Glutamatergic neuron (in vitro differentiated cells): ENCODE measurements around the gene ESPNL. TPM values are rescaled to one million over a fixed set of nuclear protein-coding genes. Genes with fewer than 3 reads are reported as not detected.

Experiments used
- DNase-seq: peaks from one replicate; pipeline ENCODE4 v3.0.0; 2022
- H3K27ac Mint-ChIP-seq: one replicate; pipeline ENCODE4 v1.8.0; 2020; ENCODE audit warnings: mild to moderate bottlenecking, mixed read lengths, inconsistent platforms; ENCODE audit not compliant: unreplicated experiment
- H3K27me3 Mint-ChIP-seq: one replicate; pipeline ENCODE4 v1.8.0; 2020; ENCODE audit warnings: mild to moderate bottlenecking, moderate library complexity, mixed read lengths, inconsistent platforms; ENCODE audit not compliant: unreplicated experiment
- H3K36me3 Mint-ChIP-seq: one replicate; pipeline ENCODE4 v1.8.0; 2020; ENCODE audit warnings: mild to moderate bottlenecking, mixed read lengths, inconsistent platforms; ENCODE audit not compliant: unreplicated experiment
- H3K4me1 Mint-ChIP-seq: one replicate; pipeline ENCODE4 v1.8.0; 2020; ENCODE audit warnings: mild to moderate bottlenecking, low read depth, mixed read lengths, inconsistent platforms; ENCODE audit not compliant: unreplicated experiment
- H3K4me3 Mint-ChIP-seq: one replicate; pipeline ENCODE4 v1.8.0; 2020; ENCODE audit warnings: mild to moderate bottlenecking, mixed read lengths, inconsistent platforms; ENCODE audit not compliant: unreplicated experiment
- H3K9me3 Mint-ChIP-seq: one replicate; pipeline ENCODE4 v1.8.0; 2020; ENCODE audit warnings: mild to moderate bottlenecking, moderate library complexity, mixed read lengths, inconsistent platforms; ENCODE audit not compliant: unreplicated experiment
- total RNA-seq: library from RNA; stranded (reverse); fragmentation: NEBNext Ultra II Directional; extraction: Animal tissue kit (Norgen Biotek cat#: 25700); gene quantifications from one replicate; pipeline ENCODE4 v1.2.1, GENCODE V29; 2021; ENCODE audit not compliant: unreplicated experiment
- TF ChIP-seq, protein P1 (sequence below): fragments of 200-600 bp; sonication (generic); IDR thresholded peaks from one replicate; pipeline ENCODE4 v1.5.0; 2021; ENCODE audit not compliant: partially characterized antibody, unreplicated experiment

The ESPNL gene
- total RNA-seq, 1 donor from 2014 or later: 0.81 TPM

DNA sequence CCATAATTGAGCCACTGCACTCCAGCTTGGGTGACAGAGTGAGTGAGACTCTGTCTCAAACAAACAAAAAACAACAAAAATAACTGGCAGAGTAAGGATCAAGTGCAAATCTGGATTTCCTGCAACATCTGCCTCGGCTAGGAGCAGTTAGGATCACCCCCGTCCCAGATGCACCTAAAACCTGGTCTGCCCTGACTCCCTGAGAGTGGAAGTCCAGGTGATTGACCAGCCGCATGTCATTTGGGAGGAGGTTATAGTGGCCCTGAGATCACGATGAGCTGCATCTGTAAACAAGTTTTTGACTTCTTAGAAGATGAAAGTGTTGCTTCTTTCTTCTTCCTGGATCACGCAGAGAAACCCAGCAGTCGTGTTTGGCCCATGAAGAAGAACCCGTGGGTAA lies 5.0 kb upstream of the ESPNL start:
- Mint-ChIP-seq H3K36me3 (no peaks in the 10 kb centered on the region), H3K4me3 (no peak overlapping the region), H3K9me3 (peaks cover 13% of the 10 kb centered on the region), H3K27ac (no peak overlapping the region), H3K27me3 (peaks cover 10% of the 10 kb centered on the region), H3K4me1 (peaks cover 5% of the 10 kb centered on the region)
- DNase-seq: no peak
- TF ChIP-seq, protein P1, sequence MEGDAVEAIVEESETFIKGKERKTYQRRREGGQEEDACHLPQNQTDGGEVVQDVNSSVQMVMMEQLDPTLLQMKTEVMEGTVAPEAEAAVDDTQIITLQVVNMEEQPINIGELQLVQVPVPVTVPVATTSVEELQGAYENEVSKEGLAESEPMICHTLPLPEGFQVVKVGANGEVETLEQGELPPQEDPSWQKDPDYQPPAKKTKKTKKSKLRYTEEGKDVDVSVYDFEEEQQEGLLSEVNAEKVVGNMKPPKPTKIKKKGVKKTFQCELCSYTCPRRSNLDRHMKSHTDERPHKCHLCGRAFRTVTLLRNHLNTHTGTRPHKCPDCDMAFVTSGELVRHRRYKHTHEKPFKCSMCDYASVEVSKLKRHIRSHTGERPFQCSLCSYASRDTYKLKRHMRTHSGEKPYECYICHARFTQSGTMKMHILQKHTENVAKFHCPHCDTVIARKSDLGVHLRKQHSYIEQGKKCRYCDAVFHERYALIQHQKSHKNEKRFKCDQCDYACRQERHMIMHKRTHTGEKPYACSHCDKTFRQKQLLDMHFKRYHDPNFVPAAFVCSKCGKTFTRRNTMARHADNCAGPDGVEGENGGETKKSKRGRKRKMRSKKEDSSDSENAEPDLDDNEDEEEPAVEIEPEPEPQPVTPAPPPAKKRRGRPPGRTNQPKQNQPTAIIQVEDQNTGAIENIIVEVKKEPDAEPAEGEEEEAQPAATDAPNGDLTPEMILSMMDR: no peak

DNA sequence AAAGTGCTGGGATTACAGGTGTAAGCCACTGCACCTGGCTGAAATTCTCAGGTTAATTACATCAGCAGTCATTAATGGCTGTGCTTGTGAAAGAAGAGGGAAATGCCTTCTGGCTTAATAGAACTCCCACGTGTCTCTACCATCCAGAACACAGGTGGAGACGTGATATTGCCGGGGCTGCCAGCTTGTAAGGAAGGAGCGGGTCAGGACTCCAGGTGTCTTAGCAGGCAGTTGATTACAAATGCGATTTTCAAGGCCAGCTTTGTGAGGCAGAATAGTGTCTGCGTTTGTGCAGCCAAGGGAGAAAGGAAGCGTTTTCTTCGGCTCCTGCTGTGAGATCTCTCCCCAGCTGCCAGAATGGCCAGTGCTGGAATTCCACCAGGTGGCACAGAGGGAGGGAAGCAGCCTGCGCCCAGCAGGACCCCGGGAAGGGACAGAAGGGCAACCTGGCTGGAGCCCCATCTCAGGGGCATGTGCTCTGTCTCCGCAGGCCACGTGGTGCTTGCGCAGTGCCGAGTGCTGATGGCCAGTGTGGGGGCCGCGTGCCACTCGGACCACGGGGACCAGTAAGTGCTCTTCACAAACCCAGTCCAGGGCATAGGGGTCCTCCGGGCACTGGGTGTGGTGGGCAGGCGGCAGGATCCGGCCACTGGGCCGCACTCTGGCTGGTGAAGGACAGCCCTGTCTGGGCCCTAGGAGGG lies 3.7 kb upstream of the ESPNL start:
- no peak for DNase-seq
- Mint-ChIP-seq H3K27ac (no peak overlapping the region), H3K4me1 (peaks cover 5% of the 10 kb centered on the region), H3K27me3 (peaks cover 10% of the 10 kb centered on the region), H3K4me3 (no peak overlapping the region), H3K9me3 (peaks cover 13% of the 10 kb centered on the region), H3K36me3 (no peaks in the 10 kb centered on the region)
- TF ChIP-seq, protein P1: no peak

DNA sequence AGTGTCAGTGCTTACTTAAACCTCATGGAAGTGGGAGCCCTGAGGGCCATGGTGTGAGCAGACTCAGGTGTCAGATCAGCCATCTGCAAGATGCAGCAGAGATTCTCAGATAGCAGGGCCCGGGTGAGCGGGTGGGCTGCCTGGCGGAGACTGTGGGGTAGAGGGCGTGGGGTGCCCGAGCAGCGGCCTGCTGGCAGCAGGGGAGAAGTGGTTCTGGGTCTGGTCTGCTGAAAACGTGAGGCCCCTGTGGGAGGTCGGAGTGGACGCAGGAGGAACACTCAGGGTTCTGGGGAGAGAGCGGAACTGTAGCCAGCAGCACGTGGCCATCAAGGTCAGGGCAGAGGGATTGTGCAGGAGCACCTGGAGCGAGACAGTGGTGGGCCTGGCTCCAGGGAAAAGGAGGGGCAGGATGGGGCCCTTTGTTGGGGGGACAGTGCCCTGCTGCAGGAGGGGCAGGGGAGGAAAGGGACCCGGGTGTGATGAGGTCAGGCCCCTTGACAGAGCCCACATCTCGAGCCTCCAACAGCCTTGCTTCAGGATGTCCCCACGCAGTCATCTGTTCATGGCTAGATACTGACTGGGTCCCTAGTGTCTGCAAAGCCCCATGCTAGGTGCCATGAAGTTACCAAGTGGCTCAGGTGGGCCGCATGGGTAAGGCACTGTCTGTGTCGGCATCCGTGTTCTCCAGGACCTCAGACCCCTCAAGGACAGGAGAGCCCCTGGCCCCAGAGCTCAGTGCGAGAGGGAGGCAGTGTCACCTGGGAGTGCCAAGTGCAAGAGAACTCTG lies 2.7 kb upstream of the ESPNL start:
- H3K4me1 Mint-ChIP-seq: peaks cover 5% of the 10 kb centered on the region
- DNase-seq: no peak
- TF ChIP-seq, protein P1: no peak
- peaks cover 8% of the 10 kb centered on the region for H3K27me3 Mint-ChIP-seq
- no peak overlapping the region for H3K4me3 Mint-ChIP-seq
- peaks cover 13% of the 10 kb centered on the region for H3K9me3 Mint-ChIP-seq
- no peaks in the 10 kb centered on the region for H3K36me3 Mint-ChIP-seq
- no peak overlapping the region for H3K27ac Mint-ChIP-seq

DNA sequence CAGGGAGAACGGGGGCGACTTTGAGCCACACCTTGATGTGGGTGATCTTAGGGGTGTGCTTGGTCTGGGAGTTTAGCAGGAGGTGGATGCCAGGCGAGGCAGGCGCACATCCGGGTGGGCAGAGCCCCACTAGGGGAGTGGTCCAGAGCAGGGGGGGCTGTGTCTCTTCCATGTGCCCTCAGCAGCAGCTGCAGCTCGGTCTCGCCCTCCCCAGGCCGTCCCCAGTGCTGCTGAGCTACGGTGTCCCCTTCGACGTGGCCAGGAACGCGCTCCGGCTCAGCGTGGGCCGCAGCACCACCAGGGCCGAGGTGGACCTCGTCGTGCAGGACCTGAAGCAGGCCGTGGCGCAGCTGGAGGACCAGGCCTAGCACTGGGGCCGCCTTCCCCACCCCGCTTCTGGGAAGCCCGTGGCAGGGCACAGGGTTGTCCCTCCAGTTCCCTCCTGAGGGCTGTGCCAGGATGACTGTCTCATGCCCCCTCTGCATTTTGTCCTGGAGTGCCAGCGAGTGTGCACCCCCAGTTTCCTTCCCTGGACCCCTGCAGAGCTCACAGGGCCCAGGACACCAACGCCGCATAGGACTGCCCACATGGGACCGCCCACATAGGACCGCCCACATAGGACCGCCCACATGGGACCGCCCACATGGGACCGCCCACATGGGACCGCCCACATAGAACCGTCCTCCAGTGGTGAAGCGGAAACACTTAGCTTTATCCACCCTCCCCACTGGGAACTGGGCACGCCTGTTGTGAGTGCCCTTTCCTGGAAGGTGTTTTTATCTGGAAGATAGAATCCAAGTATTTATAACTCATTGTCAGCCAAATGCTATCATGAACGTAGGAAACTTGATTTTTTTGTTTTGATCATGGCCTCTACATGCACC lies 1.9 kb upstream of the ESPNL start:
- Mint-ChIP-seq H3K4me3 (no peak overlapping the region), H3K9me3 (peaks cover 10% of the 10 kb centered on the region), H3K4me1 (peaks cover 6% of the 10 kb centered on the region), H3K27me3 (peaks cover 4% of the 10 kb centered on the region), H3K36me3 (no peaks in the 10 kb centered on the region), H3K27ac (no peak overlapping the region)
- TF ChIP-seq, protein P1: no peak
- DNase-seq: peak; percentile 72
